Measurements from ENCODE around the gene SLC17A7. TPM values are rescaled to one million over a fixed set of nuclear protein-coding genes. Genes with fewer than 3 reads are reported as not detected.
A peak's percentile ranks its signal among the peaks of the same experiment; 100 is the strongest.

SLC17A7 gene
- total and polyA plus RNA-seq, 9 of the 15 experiments (the other 6 are each of a cell fraction or from before 2014, with no cell fraction given), result 1.1 to 15.7 (median 2.4) TPM

- TF ChIP-seq, protein P1, sequence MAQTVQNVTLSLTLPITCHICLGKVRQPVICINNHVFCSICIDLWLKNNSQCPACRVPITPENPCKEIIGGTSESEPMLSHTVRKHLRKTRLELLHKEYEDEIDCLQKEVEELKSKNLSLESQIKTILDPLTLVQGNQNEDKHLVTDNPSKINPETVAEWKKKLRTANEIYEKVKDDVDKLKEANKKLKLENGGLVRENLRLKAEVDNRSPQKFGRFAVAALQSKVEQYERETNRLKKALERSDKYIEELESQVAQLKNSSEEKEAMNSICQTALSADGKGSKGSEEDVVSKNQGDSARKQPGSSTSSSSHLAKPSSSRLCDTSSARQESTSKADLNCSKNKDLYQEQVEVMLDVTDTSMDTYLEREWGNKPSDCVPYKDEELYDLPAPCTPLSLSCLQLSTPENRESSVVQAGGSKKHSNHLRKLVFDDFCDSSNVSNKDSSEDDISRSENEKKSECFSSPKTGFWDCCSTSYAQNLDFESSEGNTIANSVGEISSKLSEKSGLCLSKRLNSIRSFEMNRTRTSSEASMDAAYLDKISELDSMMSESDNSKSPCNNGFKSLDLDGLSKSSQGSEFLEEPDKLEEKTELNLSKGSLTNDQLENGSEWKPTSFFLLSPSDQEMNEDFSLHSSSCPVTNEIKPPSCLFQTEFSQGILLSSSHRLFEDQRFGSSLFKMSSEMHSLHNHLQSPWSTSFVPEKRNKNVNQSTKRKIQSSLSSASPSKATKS (CRISPR knock-in tag; IDR thresholded peaks at IDR 0.05), result no peak
- TF ChIP-seq BCL6 (CRISPR knock-in tag; IDR thresholded peaks at IDR 0.05), result no peak
- TF ChIP-seq ZBTB5 (IDR thresholded peaks at IDR 0.05), result 0 out of 2 replicates have a peak, but pooled peaks have one; percentile 29
- peak; percentile 83 for TF ChIP-seq E2F3 (CRISPR knock-in tag; IDR thresholded peaks at IDR 0.05)
- TF ChIP-seq IRF2 (CRISPR knock-in tag; IDR thresholded peaks at IDR 0.05), result no peak
- no peak for TF ChIP-seq CUX1 (CRISPR knock-in tag; IDR thresholded peaks at IDR 0.05)
- 0 out of 4 replicates have a peak, but pooled peaks of 1 of the 2 experiments have one; percentile 34 for TF ChIP-seq KDM1A (IDR thresholded peaks at IDR 0.05)
- peak; percentile 80 for TF ChIP-seq RBFOX2 (IDR thresholded peaks at IDR 0.05; ENCODE audit: low read depth, low read length)
- no peak for TF ChIP-seq PURB (CRISPR knock-in tag; IDR thresholded peaks at IDR 0.05; ENCODE audit: low read depth)
- TF ChIP-seq PATZ1 (CRISPR knock-in tag; IDR thresholded peaks at IDR 0.05; ENCODE audit: borderline replicate concordance), result no peak
- TF ChIP-seq YY1 (IDR thresholded peaks at IDR 0.05; ENCODE audit: borderline replicate concordance in 1 of 3, control insufficient read depth in 1 of 3, extremely low read depth in 1 of 3, insufficient read depth in 3 of 3, insufficient read length in 1 of 3, insufficient replicate concordance in 2 of 3, low read depth in 1 of 3, low read length in 2 of 3), result peak in 2 of 3 experiments; percentile 37 to 55
- no peak for TF ChIP-seq RFX7 (CRISPR knock-in tag; IDR thresholded peaks at IDR 0.05)
- 0 out of 2 replicates have a peak, but pooled peaks have one; percentile 11 for TF ChIP-seq TCF7 (IDR thresholded peaks at IDR 0.05; ENCODE audit: borderline replicate concordance)
- TF ChIP-seq SAFB (IDR thresholded peaks at IDR 0.05; ENCODE audit: borderline replicate concordance, low read depth, low read length), result peak; percentile 48; the same call in 1 of the 2 replicates
- peak; percentile 64; the same call in 1 of the 2 replicates for TF ChIP-seq MEF2D (tag; conservative IDR thresholded peaks at IDR 0.05; ENCODE audit: low read depth)
Measured at GRCh38 chr19:49422407-49423070, 18.8 kb downstream of the SLC17A7 start (continued).
